Activated T-cell treated with anti-CD3 and anti-CD28 coated beads, Interleukin-2, amount 50 U/mL, for 24 hours (primary cell): ENCODE measurements around the gene ZNF689.
"Not testable (repeated sequence)": the region's sequence is repeated elsewhere in the genome, so short reads cannot be mapped to it uniquely, and the experiment has no call there.

Experiments
- DNase-seq: peaks from one replicate; pipeline ENCODE4 v3.0.0-alpha.2; 2020
- H3K27ac Mint-ChIP-seq: 2 replicates; pipeline ENCODE4 v1.8.0; 2020; ENCODE audit warnings: mild to moderate bottlenecking, mixed read lengths
- H3K27me3 Mint-ChIP-seq: 2 replicates; pipeline ENCODE4 v1.8.0; 2020; ENCODE audit warnings: mixed read lengths
- H3K36me3 Mint-ChIP-seq: 2 replicates; pipeline ENCODE4 v1.8.0; 2020; ENCODE audit warnings: low read depth, mixed read lengths
- H3K4me1 Mint-ChIP-seq: 2 replicates; pipeline ENCODE4 v1.8.0; 2020; ENCODE audit warnings: low read depth, mixed read lengths
- H3K4me3 Mint-ChIP-seq: 2 replicates; pipeline ENCODE4 v1.8.0; 2020; ENCODE audit warnings: mild to moderate bottlenecking, moderate library complexity, mixed read lengths
- H3K9me3 Mint-ChIP-seq: 2 replicates; pipeline ENCODE4 v1.8.0; 2020; ENCODE audit warnings: mixed read lengths

The ZNF689 gene

DNA sequence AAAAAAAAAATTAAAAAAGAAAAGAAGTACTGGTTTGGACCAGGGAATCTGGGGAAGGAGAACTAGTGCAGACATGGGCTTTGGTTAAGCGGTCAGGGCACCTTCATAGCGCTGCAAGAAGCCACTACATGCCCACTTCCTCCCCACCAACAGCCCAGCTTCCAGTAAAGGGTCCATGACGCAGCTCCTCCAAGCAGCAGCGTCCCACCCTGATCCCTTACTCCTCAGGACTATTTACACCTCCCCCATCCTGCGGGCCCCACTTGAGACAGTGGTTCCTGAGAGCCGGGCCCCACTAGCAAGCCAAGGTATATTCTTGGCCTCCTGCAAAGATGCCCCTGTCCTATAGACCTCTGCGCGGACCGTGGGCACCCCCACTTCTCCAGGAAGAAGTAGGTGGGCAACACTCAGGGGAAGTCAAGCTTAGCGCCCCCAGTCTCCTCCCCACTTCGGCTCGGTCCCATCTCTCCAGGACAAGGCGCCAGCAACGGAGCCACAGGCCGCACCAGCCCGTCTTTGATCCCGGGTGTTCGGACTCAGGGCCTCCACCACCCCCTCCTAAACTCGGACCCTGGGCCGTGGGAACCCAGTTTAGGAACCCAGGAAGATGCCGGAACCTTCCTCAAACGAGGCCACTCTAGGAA is 39.7 kb upstream of the ZNF689 start:
- no peak for DNase-seq
- Mint-ChIP-seq H3K9me3 (no peaks in the 10 kb centered on the region), H3K36me3 (peaks cover 44% of the 10 kb centered on the region), H3K27ac (peak overlapping the region; percentile 98), H3K4me1 (peaks cover 25% of the 10 kb centered on the region), H3K4me3 (peak overlapping the region; percentile 96), H3K27me3 (no peaks in the 10 kb centered on the region)

DNA sequence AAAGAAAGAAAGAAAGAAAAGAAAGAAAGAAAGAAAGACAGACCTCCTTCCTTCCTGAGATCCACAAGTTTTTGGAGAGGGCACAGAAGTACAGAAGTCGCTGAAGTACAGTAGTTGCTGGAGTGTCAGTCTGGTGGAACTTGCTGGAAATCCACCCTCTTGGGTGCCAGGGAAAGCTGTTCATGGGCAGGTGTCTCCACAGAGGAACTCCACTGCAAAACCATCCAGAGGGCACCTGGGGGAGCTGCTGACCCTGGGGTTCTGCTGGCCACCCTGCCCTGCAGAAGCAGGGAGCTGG is 37.0 kb upstream of the ZNF689 start:
- no peak overlapping the region for H3K27ac Mint-ChIP-seq
- no peak overlapping the region for H3K4me3 Mint-ChIP-seq
- H3K27me3 Mint-ChIP-seq = no peaks in the 10 kb centered on the region
- H3K9me3 Mint-ChIP-seq = no peaks in the 10 kb centered on the region
- H3K36me3 Mint-ChIP-seq = peaks cover 19% of the 10 kb centered on the region
- no peak for DNase-seq
- H3K4me1 Mint-ChIP-seq = peaks cover 14% of the 10 kb centered on the region

DNA sequence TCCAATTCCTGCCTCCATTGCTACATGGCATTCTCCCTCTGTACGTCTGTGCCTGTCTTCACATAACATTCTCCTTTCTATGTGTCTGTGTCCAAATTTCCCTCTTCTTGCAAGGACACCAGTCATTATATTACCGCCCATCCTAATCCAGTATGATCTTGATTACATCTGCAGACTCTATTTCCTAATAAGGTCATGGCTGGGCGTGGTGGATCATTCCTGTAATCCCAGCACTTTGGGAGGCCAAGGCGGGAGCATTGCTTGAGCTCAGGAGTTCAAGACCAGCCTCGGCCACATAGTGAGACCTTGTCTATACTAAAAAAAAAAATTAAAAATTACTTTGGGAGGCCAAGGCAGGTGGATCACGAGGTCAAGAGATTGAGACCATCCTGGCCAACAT is 35.5 kb upstream of the ZNF689 start:
- DNase-seq = no peak
- Mint-ChIP-seq H3K9me3 (no peaks in the 10 kb centered on the region), H3K4me1 (peaks cover 9% of the 10 kb centered on the region), H3K4me3 (no peak overlapping the region), H3K36me3 (peaks cover 6% of the 10 kb centered on the region), H3K27ac (no peak overlapping the region), H3K27me3 (no peaks in the 10 kb centered on the region)

DNA sequence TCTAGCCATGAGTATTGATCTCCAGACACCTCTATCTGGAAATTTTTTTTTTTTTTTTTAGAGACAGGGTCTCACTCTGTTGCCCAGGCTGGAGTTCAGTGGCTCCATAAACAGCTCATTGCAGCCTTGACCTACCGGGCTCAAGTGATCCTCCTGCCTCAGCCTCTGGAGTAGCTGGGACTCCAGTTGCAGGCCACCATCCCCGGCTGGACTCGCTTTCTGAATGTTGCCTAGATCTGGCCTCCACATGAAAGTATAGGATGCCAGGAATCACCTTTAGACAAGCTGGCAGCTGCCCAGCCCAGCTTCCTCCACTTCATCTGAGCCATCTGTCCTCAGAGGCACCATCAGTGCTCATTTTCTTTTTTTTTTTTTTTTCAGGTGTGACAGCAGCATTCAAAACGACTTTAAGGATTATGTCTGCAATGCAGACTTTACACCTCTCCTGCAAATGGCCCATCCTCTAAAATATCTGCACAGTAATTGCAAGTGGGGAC is 34.2 kb upstream of the ZNF689 start:
- Mint-ChIP-seq H3K4me3 (no peak overlapping the region), H3K4me1 (peaks cover 1% of the 10 kb centered on the region), H3K27ac (no peak overlapping the region), H3K9me3 (no peaks in the 10 kb centered on the region), H3K27me3 (no peaks in the 10 kb centered on the region), H3K36me3 (no peaks in the 10 kb centered on the region)
- no peak for DNase-seq

DNA sequence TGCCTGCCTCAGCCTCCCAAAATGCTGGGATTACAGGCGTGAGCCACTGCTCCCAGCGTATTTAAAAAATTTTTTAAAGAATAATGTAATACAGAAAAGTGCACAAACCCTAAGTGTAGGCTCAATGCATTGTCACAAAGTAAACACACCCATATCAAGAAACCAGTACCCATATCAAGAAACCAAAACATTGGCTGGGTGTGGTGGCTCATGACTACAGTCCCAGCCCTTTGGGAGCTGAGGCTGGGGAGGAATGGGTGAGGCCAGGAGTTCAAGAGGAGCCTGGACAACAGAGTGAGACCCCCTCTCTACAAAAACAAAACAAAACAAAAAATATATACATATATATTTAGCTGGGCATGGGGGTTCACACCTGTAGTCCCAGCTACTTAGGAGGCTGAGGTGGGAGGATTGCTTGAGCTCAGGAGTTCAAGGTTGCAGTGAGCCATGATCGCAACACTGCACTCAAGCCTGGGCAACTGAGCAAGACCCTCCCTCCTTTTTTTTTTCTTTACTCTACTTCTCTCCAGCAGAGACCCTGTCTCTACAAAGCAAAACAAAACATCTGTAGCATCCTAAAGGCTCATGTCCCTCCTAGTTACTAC is 31.3 kb upstream of the ZNF689 start:
- Mint-ChIP-seq H3K4me1 (no peaks in the 10 kb centered on the region), H3K27ac (no peak overlapping the region)
- DNase-seq = no peak

DNA sequence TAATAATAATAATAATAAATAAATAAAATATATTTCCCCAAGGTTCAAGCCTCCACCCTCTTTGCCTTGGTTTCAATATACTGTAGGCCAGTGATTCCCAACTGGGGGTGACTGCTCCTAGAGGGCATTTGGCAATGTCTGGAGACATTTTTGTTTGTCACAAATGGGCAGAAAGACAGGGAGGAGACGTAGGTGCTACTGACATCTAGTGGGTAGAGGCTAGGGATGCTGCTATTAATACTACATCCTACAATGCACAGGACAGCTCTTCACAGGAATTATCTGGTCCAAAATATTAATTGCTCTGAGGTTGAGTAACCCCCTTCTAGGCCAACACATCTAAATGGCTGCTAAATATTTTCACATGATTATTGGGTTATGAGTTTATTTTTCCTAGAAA is 27.8 kb upstream of the ZNF689 start:
- peaks cover 14% of the 10 kb centered on the region for H3K4me1 Mint-ChIP-seq
- peaks cover 18% of the 10 kb centered on the region for H3K36me3 Mint-ChIP-seq
- H3K27ac Mint-ChIP-seq = no peak overlapping the region
- no peak for DNase-seq
- no peaks in the 10 kb centered on the region for H3K27me3 Mint-ChIP-seq
- no peak overlapping the region for H3K4me3 Mint-ChIP-seq
- no peaks in the 10 kb centered on the region for H3K9me3 Mint-ChIP-seq

More for the DNA sequence above, 31.3 kb upstream of the ZNF689 start:
- Mint-ChIP-seq H3K9me3 (no peaks in the 10 kb centered on the region), H3K4me3 (no peak overlapping the region), H3K27me3 (no peaks in the 10 kb centered on the region), H3K36me3 (no peaks in the 10 kb centered on the region)

DNA sequence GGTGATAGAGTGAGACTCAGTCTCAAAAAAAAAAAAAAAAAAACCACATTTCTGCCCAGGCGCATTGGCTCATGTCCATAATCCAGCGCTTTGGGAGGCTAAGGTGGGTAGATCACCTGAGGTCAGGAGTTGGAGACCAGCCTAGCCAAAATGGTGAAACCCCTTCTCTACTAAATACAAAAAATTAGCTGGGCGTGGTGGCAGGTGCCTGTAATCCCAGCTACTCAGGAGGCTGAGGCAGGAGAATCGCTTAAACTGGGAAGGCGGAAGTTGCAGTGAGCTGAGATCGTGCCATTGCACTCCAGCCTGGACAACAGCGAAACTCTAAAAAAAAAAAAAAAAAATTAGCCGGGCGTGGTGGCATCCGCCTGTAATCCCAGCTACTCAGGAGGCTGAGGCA is 26.9 kb upstream of the ZNF689 start:
- not testable (repeated sequence) for H3K27me3 Mint-ChIP-seq, H3K4me3 Mint-ChIP-seq, DNase-seq, H3K9me3 Mint-ChIP-seq, H3K27ac Mint-ChIP-seq
- Mint-ChIP-seq H3K4me1 (peaks cover 14% of the 10 kb centered on the region), H3K36me3 (peaks cover 18% of the 10 kb centered on the region)

DNA sequence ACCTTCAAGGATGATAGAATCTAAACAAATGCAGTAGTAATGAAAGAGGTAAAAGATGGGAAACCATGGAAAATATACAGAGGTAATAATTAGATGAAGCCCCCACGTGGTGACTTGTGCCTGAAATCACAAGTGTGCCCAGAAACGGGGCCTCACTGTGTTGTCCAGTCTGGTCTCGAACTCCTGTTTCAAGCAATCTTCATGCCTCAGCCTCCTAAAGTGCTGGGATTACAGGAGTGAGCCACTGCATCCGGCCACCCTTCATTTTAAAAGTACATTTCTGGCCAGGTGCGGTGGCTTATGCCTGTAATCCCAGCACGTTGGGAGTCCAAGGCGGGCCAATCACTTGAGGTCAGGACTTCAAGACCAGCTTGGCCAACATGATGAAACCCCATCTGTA is 26.4 kb upstream of the ZNF689 start:
- peaks cover 14% of the 10 kb centered on the region for H3K4me1 Mint-ChIP-seq
- no peaks in the 10 kb centered on the region for H3K9me3 Mint-ChIP-seq
- no peak overlapping the region for H3K27ac Mint-ChIP-seq
- no peaks in the 10 kb centered on the region for H3K27me3 Mint-ChIP-seq
- DNase-seq = no peak
- peaks cover 18% of the 10 kb centered on the region for H3K36me3 Mint-ChIP-seq
- peak overlapping the region; percentile 95 for H3K4me3 Mint-ChIP-seq

DNA sequence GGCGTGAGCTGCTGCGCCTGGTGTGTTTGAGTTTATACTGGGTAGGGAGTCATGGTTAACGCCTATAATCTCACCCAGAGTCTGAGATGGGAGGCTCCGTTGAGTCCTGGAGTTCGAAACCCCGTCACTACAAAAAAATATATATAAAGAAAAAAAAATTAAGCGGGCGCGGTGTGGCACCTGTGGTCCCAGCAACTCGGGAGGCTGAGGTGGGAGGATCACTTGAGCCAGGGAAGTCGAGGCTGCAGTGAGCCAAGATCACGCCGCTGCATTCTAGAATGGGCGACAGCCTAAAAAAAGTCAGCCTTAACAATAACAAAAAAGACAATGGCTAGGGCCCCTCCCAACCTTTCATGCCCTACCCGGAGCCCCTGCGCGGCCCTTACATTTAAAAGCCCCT is 23.3 kb upstream of the ZNF689 start:
- no peaks in the 10 kb centered on the region for H3K27me3 Mint-ChIP-seq
- no peaks in the 10 kb centered on the region for H3K9me3 Mint-ChIP-seq
- H3K4me3 Mint-ChIP-seq = peak overlapping the region; percentile 95
- H3K27ac Mint-ChIP-seq = peak overlapping the region; percentile 99
- DNase-seq = no peak
- H3K36me3 Mint-ChIP-seq = peaks cover 18% of the 10 kb centered on the region
- peaks cover 22% of the 10 kb centered on the region for H3K4me1 Mint-ChIP-seq

DNA sequence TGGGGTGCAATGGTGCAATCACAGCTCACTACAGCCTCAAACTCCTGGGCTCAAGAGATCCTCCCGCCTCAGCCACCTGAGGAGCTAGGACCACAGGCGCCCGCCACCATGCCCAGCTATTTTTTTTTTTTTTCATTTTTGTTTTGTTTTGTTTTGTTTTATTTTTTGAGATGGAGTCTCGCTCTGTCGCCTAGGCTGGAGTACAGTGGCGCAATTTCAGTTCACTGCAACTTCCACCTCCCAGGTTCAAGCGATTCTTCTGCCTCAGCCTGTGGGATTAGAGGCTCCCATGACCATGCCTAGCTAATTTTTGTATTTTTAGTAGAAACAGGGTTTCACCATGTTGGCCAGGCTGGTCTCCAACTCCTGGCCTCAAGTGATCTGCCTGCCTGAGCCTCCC is 22.3 kb upstream of the ZNF689 start:
- not testable (repeated sequence) for H3K27me3 Mint-ChIP-seq, H3K4me3 Mint-ChIP-seq, H3K9me3 Mint-ChIP-seq, H3K27ac Mint-ChIP-seq, DNase-seq
- peaks cover 24% of the 10 kb centered on the region for H3K4me1 Mint-ChIP-seq
- H3K36me3 Mint-ChIP-seq = peaks cover 18% of the 10 kb centered on the region

DNA sequence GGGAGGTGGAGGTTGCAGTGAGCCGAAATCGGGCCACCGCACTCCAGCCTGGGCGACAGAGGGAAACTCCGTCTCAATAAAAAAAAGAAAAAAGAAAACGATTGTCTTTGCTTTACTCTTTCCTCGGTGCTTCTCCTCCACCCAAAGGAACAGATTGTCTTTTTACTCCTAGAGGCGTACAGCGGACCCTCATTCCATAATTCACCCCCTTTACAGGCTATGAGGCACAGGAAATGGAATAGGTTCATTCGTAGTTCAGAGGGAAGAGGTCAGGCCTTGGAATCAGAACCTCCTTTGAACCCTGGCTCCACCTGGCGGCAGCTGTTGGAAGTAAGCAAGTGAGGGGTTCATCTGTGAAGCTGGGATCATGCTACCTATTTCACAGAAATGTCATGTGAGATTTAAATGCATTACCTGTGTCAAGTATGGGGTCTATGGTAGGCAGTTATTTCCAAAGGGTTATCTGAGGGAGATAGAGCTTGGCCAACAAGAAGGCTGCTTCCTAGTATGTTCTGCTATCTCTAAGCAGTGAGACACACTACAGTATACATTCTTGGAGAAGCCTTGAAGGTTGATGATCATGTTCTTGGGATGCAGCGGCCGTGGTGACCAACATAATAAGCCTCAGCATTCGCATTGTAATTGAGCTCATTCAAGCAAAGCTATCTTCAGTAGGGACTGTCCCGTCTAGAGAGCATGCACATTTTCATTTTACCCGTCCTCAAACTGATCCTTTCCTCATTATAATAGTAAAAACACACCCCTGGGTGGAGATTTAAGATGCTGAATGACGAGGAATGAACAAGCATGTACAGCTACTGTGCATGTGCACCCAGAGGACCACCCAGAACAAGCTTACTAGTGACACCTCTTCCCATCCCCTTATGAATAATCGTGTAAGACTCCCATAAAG is 18.7 kb upstream of the ZNF689 start:
- DNase-seq = peak; percentile 94
- H3K4me1 Mint-ChIP-seq = peaks cover 11% of the 10 kb centered on the region
- no peaks in the 10 kb centered on the region for H3K27me3 Mint-ChIP-seq
- H3K27ac Mint-ChIP-seq = peak overlapping the region; percentile 90
- peaks cover 1% of the 10 kb centered on the region for H3K36me3 Mint-ChIP-seq
- H3K4me3 Mint-ChIP-seq = peak overlapping the region; percentile 62
- no peaks in the 10 kb centered on the region for H3K9me3 Mint-ChIP-seq

DNA sequence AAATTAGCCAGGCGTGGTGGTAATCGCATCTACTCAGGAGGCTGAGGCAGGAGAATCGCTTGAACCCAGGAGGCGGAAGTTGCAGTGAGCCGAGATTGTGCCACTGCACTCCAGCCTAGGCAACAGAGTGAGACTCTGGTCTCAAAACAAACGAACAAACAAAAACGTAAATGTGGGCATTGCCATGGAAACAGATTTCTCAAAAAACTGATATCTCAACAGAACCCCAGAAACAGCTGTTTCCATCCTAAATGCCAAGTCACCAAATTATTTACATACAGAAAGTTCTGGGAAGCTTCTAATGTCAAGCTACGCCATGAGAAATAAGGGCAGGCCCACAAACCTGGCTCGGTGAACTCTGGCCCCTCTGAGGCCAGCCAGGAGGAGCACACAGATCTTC is 16.0 kb upstream of the ZNF689 start:
- peaks cover 10% of the 10 kb centered on the region for H3K4me1 Mint-ChIP-seq
- no peak for DNase-seq
- H3K27ac Mint-ChIP-seq = no peak overlapping the region
- H3K27me3 Mint-ChIP-seq = no peaks in the 10 kb centered on the region
- H3K4me3 Mint-ChIP-seq = no peak overlapping the region
- no peaks in the 10 kb centered on the region for H3K9me3 Mint-ChIP-seq
- no peaks in the 10 kb centered on the region for H3K36me3 Mint-ChIP-seq

DNA sequence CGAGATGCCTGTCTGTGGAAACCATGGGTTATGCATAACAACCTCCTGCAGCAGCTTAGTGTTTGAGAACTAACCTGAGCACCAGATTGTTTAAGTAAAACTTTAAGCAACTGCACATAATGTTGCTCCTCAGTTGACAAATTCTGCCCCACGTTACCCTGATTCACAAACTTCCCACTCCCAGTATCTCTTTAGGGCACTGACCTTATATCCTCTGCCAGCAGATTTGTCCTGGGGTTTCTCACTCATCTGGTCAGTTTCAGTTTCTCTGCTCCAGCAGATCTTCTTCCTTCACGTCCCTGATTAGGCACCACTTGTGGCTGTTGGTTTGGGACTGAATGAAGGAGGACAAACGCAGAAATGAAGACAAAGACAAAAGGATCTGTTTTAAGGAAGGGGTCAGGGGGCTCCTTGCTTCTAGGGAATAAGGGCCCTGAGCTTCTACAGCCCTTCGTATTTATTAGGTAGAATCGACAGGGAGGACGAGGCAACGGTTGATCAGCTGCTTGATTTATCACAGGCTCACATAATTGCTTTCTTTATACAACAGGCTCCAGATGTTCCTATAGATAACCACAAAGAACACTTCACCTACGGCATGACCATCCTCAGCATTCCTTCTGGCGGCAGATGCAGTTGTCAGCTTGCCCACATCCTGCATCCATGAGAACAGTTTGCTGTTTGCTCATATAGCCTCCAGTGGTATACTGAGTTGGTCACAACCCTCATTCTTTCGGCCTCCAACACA is 13.5 kb upstream of the ZNF689 start:
- Mint-ChIP-seq H3K36me3 (no peaks in the 10 kb centered on the region), H3K4me1 (peaks cover 4% of the 10 kb centered on the region), H3K27me3 (no peaks in the 10 kb centered on the region), H3K9me3 (no peaks in the 10 kb centered on the region), H3K27ac (no peak overlapping the region), H3K4me3 (no peak overlapping the region)
- no peak for DNase-seq

DNA sequence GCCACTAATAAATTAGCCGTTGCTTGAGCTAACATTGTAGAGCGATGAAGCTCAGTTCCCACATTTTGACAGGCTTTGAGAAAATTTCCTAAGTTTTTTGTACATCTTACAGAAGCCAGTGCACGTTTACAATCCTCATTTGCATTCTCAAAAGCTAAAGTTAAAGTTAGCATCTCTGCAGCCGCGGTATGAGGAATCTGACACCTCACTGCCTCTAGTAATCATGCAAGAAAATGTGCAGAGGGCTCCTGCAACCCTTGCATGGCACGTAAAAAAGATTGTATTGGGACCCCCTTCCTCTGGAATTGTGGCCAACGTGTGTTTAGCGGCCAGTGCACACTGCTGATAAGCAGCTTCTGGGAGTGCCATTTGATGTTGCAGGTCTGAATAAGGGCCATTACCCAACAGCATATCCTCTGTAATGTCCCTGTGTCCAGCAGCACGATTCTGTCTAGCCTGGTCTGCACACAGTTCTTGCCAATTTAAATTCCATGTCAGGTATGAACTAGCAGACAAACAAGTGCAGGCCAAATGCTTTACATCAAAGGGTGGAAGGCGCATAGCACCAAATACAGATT is 12.4 kb upstream of the ZNF689 start:
- Mint-ChIP-seq H3K27ac (no peak overlapping the region), H3K9me3 (no peaks in the 10 kb centered on the region), H3K27me3 (no peaks in the 10 kb centered on the region), H3K36me3 (no peaks in the 10 kb centered on the region), H3K4me1 (no peaks in the 10 kb centered on the region), H3K4me3 (no peak overlapping the region)
- DNase-seq = no peak
